Esophagus squamous epithelium (tissue), 4 donors: ENCODE data around the gene ANO6.

Source experiments
- CTCF ChIP-seq, 6 experiments: fragments of 450-650 bp in 4 of 6; fragments of 200-600 bp in 2 of 6; sonication (generic) in 2 of 6; IDR thresholded peaks; one replicate each; pipeline ENCODE4 v1.5.1; 2016 to 2019; ENCODE audit warnings: antibody characterized with exemption in 6 of 6, mild to moderate bottlenecking in 4 of 6, moderate library complexity in 4 of 6
- POLR2A ChIP-seq, 4 donors: fragments of 450-650 bp; IDR thresholded peaks; one replicate each; pipeline ENCODE4 v1.6.1; 2017; ENCODE audit warnings: antibody characterized with exemption in 4 of 4, mild to moderate bottlenecking in 4 of 4, moderate library complexity in 3 of 4

- TF ChIP-seq CTCF (IDR thresholded peaks at IDR 0.05) (no peak), POLR2A (IDR thresholded peaks at IDR 0.05) (no peak)
Observed at GRCh38 chr12:45289245-45290215, 73.6 kb downstream of the ANO6 start.
